K562 (cell line): ENCODE results near the gene NDUFAF3. TPM values are rescaled to one million over a fixed set of nuclear protein-coding genes. Genes with fewer than 3 reads are reported as not detected.

Experiments
- CREB1 ChIP-seq, 2 experiments: sonication (generic) in 1 of 2; formaldehyde crosslinking in 1 of 2; IDR thresholded peaks; 2 replicates each; pipeline versions ENCODE4 v1.6.1 to v1.8.0; 2012 to 2022; ENCODE audit warnings: inconsistent platforms in 1 of 2, mild to moderate bottlenecking in 1 of 2, missing genetic modification reagents in 1 of 2, moderate library complexity in 1 of 2
- EZH2 ChIP-seq: IDR thresholded peaks from 2 replicates; pipeline ENCODE4 v1.6.1; 2012; ENCODE audit warnings: low read depth, mild to moderate bottlenecking, inconsistent platforms, low read length, borderline replicate concordance
- HNRNPK ChIP-seq: fragments of 200-400 bp; formaldehyde crosslinking; IDR thresholded peaks from one replicate; pipeline ENCODE4 v1.6.1; 2018; ENCODE audit warnings: mild to moderate bottlenecking, low read depth, low read length; ENCODE audit not compliant: poor library complexity, severe bottlenecking
- KLF1 ChIP-seq: fragments of 450-650 bp; IDR thresholded peaks from 2 replicates; pipeline ENCODE4 v1.6.1; 2016; ENCODE audit warnings: missing genetic modification characterization, missing compliant biosample characterization
- MCM3 ChIP-seq: fragments of 450-650 bp; IDR thresholded peaks from 2 replicates; pipeline ENCODE4 v1.6.1; 2016
- NBN ChIP-seq: fragments of 450-650 bp; IDR thresholded peaks from 2 replicates; pipeline ENCODE4 v1.6.1; 2016; ENCODE audit warnings: low read depth, mild to moderate bottlenecking
- NFATC3 ChIP-seq: fragments of 450-650 bp; IDR thresholded peaks from 2 replicates; pipeline ENCODE4 v1.6.1; 2017; ENCODE audit warnings: mild to moderate bottlenecking
- RFX7 ChIP-seq: fragments of 250-450 bp; sonication (Bioruptor Pico); IDR thresholded peaks from 2 replicates; pipeline ENCODE4 v1.5.1; 2021; ENCODE audit warnings: mild to moderate bottlenecking
- SMAD4 ChIP-seq: fragments of 250-450 bp; sonication (Bioruptor Pico); conservative IDR thresholded peaks from 2 replicates; pipeline ENCODE4 v1.8.0; 2021; ENCODE audit warnings: inconsistent platforms, mild to moderate bottlenecking, moderate library complexity
- YY1 ChIP-seq, 3 experiments: IDR thresholded peaks; 2 replicates each; pipeline ENCODE4 v1.6.1; 2011; ENCODE audit warnings: low read length in 2 of 3, mild to moderate bottlenecking in 2 of 3, moderate library complexity in 2 of 3, borderline replicate concordance in 1 of 3, control low read depth in 1 of 3, low read depth in 1 of 3; ENCODE audit not compliant: insufficient read depth in 3 of 3, insufficient replicate concordance in 2 of 3, control insufficient read depth in 1 of 3, insufficient read length in 1 of 3; ENCODE audit errors: extremely low read depth in 1 of 3
- ZBED1 ChIP-seq: IDR thresholded peaks from 2 replicates; pipeline ENCODE4 v1.6.1; 2014
- ZNF589 ChIP-seq: fragments of 200-800 bp; sonication (Bioruptor generic); IDR thresholded peaks from 2 replicates; pipeline ENCODE4 v1.6.1; 2016; ENCODE audit warnings: low read depth, missing genetic modification characterization, missing compliant biosample characterization
- polyA plus RNA-seq, 8 experiments: library from polyadenylated mRNA; depleted of rRNA in 4 of 8; stranded (reverse) in 5 of 8; unstranded in 3 of 8; fragments of >200 nt; fragmentation: Nextera tagmentation in 2 of 8; fragmentation: Illumina TruSeq in 1 of 8; extraction: Ambion mirVana in 2 of 8; extraction: Trizol in 1 of 8; gene quantifications; 2 replicates each; pipeline versions ENCODE4 v1.2.1 to v1.2.3, GENCODE V29; 2011 to 2014; ENCODE audit warnings: inconsistent platforms in 1 of 8, missing spikeins in 1 of 8
- total RNA-seq, 7 experiments: library from RNA; depleted of rRNA in 6 of 7; stranded (reverse); fragments of >200 nt in 6 of 7; fragmentation: Illumina TruSeq in 2 of 7; extraction: Trizol in 2 of 7; gene quantifications; 2 replicates each; pipeline versions ENCODE4 v1.2.1 to v1.2.3, GENCODE V29; 2011 to 2021; ENCODE audit warnings: low replicate concordance in 1 of 7
- TF ChIP-seq, protein P1 (sequence below): fragments of 450-650 bp; IDR thresholded peaks from 2 replicates; pipeline ENCODE4 v1.6.1; 2016; ENCODE audit warnings: low read depth
- TF ChIP-seq, protein P2 (sequence below): conservative IDR thresholded peaks from 2 replicates; pipeline ENCODE4 v1.6.1; 2011; ENCODE audit warnings: low read depth, mild to moderate bottlenecking, low read length; ENCODE audit not compliant: control insufficient read depth
- TF ChIP-seq, protein P3 (sequence below): sonication (generic); formaldehyde crosslinking; IDR thresholded peaks from 2 replicates; pipeline ENCODE4 v1.8.0; 2022; ENCODE audit warnings: missing genetic modification reagents, mild to moderate bottlenecking, moderate library complexity, borderline replicate concordance

The NDUFAF3 gene
- total and polyA plus RNA-seq, 9 of the 15 experiments (the other 6 are each of a cell fraction or from before 2014, with no cell fraction given), result 17.0 to 127 (median 36.3) TPM

DNA sequence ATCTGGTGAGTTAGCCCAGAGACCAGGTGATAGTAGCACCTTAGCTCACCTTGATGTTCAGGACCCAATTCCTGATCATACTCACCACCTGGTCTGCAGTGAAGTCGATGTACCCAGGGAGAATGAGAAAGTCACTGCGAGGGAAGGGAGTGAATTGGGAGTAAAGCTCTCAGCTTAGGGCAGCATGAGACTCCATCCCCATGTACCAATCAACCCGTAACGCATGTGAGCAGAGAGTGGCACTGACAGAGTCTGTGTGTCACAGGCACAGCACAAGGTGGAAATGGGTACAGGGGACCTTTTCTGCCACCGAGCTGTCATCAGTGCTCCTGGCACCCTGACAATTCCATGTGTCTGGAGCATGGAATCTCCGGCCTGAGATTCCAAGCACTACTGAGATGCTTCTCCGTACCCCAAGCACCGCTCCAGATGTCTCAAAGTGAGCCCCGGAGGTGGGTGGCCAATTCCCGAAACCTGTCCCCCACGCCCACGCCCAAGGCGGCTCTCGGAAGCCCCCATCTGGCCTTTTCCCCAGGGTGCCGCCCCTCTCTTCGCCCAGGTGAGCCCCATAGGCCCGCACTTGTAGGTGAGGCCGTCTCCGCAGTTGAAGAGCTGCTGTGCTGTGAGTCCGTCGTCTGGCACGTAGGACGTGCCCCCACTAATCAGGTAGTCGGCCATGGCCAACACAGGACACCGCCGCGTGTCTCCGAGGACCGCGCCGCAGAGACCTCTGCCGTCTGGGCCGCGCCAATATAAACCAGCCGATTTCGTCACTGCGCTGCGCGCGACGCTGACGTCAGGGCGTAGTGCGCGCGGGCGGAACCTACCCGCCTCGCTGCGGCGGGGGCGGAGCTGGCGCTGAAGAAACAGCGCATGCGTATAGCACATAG is 7.0 kb downstream of the NDUFAF3 start, which contains the start of gene IMPDH2 (continued):
- TF ChIP-seq YY1 (IDR thresholded peaks at IDR 0.05; ENCODE audit: borderline replicate concordance in 1 of 3, control insufficient read depth in 1 of 3, extremely low read depth in 1 of 3, insufficient read depth in 3 of 3, insufficient read length in 1 of 3, insufficient replicate concordance in 2 of 3, low read depth in 1 of 3, low read length in 2 of 3) (peak; percentile 17 to 80 (median 74)), HNRNPK (no peak), NBN (no peak), NFATC3 (no peak), EZH2 (no peak), RFX7 (CRISPR knock-in tag) (no peak), MCM3 (no peak), SMAD4 (peak; percentile 85), ZBED1 (no peak), ZNF589 (CRISPR knock-in tag) (no peak), KLF1 (0 out of 2 replicates have a peak, but pooled peaks have one; percentile 43), CREB1 (IDR thresholded peaks at IDR 0.05) (peak; percentile 98), CREB1 (CRISPR knock-in tag; IDR thresholded peaks at IDR 0.05) (peak; percentile 97)
- TF ChIP-seq, protein P1, sequence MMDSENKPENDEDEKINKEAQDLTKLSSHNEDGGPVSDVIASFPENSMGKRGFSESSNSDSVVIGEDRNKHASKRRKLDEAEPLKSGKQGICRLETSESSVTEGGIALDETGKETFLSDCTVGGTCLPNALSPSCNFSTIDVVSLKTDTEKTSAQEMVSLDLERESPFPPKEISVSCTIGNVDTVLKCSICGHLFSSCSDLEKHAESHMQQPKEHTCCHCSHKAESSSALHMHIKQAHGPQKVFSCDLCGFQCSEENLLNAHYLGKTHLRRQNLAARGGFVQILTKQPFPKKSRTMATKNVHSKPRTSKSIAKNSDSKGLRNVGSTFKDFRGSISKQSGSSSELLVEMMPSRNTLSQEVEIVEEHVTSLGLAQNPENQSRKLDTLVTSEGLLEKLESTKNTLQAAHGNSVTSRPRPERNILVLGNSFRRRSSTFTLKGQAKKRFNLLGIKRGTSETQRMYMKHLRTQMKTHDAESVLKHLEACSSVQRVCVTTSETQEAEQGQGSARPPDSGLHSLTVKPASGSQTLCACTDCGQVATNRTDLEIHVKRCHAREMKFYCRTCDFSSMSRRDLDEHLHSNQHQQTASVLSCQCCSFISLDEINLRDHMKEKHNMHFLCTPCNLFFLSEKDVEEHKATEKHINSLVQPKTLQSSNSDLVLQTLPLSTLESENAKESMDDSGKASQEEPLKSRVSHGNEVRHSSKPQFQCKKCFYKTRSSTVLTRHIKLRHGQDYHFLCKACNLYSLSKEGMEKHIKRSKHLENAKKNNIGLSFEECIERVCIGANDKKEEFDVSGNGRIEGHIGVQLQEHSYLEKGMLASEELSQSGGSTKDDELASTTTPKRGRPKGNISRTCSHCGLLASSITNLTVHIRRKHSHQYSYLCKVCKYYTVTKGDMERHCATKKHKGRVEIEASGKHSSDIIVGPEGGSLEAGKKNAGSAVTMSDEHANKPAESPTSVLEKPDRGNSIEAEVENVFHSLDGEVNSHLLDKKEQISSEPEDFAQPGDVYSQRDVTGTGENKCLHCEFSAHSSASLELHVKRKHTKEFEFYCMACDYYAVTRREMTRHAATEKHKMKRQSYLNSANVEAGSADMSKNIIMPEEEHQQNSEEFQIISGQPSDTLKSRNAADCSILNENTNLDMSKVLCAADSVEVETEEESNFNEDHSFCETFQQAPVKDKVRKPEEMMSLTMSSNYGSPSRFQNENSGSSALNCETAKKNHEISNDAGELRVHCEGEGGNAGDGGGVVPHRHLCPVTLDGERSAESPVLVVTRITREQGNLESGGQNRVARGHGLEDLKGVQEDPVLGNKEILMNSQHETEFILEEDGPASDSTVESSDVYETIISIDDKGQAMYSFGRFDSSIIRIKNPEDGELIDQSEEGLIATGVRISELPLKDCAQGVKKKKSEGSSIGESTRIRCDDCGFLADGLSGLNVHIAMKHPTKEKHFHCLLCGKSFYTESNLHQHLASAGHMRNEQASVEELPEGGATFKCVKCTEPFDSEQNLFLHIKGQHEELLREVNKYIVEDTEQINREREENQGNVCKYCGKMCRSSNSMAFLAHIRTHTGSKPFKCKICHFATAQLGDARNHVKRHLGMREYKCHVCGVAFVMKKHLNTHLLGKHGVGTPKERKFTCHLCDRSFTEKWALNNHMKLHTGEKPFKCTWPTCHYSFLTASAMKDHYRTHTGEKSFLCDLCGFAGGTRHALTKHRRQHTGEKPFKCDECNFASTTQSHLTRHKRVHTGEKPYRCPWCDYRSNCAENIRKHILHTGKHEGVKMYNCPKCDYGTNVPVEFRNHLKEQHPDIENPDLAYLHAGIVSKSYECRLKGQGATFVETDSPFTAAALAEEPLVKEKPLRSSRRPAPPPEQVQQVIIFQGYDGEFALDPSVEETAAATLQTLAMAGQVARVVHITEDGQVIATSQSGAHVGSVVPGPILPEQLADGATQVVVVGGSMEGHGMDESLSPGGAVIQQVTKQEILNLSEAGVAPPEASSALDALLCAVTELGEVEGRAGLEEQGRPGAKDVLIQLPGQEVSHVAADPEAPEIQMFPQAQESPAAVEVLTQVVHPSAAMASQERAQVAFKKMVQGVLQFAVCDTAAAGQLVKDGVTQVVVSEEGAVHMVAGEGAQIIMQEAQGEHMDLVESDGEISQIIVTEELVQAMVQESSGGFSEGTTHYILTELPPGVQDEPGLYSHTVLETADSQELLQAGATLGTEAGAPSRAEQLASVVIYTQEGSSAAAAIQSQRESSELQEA, result no peak
- TF ChIP-seq, protein P2, sequence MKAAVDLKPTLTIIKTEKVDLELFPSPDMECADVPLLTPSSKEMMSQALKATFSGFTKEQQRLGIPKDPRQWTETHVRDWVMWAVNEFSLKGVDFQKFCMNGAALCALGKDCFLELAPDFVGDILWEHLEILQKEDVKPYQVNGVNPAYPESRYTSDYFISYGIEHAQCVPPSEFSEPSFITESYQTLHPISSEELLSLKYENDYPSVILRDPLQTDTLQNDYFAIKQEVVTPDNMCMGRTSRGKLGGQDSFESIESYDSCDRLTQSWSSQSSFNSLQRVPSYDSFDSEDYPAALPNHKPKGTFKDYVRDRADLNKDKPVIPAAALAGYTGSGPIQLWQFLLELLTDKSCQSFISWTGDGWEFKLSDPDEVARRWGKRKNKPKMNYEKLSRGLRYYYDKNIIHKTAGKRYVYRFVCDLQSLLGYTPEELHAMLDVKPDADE, result peak; percentile 63
- TF ChIP-seq, protein P3, sequence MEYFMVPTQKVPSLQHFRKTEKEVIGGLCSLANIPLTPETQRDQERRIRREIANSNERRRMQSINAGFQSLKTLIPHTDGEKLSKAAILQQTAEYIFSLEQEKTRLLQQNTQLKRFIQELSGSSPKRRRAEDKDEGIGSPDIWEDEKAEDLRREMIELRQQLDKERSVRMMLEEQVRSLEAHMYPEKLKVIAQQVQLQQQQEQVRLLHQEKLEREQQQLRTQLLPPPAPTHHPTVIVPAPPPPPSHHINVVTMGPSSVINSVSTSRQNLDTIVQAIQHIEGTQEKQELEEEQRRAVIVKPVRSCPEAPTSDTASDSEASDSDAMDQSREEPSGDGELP (CRISPR knock-in tag), result peak; percentile 83
